Sigmoid colon (tissue), 4 donors: ENCODE measurements around the gene CSTPP1.

Source experiments
- POLR2AphosphoS5 ChIP-seq, 4 donors: sonication (generic); formaldehyde crosslinking; IDR thresholded peaks; one replicate each; pipeline ENCODE4 v1.6.1; 2017; ENCODE audit warnings: antibody characterized with exemption in 4 of 4
- TF ChIP-seq, protein P1 (sequence below), 4 experiments: fragments of 450-650 bp in 3 of 4; fragments of 200-600 bp in 1 of 4; IDR thresholded peaks; one replicate each; pipeline ENCODE4 v1.5.1; 2016 to 2019; ENCODE audit warnings: antibody characterized with exemption in 4 of 4, mild to moderate bottlenecking in 3 of 4, moderate library complexity in 2 of 4

DNA sequence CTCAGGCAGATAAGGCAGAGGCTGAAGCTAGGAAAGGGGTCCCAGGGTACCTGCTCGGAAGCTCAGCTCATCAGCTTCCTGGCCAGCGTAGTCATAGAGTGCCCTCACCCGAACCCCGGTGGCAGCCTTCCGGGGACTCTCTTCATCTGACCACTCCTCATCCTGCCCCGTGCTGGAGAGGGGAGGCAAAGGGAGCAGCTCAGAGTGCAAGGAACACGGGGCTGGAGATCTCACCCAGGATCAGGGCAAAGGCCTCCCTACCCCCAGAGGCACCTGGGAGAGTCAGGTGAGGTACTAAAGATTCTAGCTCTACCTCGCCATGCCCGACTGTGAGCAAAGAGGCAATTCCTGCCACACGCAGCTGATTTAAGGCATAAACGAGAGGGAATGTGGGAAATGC is 241.8 kb downstream of the CSTPP1 start:
- TF ChIP-seq, protein P1, sequence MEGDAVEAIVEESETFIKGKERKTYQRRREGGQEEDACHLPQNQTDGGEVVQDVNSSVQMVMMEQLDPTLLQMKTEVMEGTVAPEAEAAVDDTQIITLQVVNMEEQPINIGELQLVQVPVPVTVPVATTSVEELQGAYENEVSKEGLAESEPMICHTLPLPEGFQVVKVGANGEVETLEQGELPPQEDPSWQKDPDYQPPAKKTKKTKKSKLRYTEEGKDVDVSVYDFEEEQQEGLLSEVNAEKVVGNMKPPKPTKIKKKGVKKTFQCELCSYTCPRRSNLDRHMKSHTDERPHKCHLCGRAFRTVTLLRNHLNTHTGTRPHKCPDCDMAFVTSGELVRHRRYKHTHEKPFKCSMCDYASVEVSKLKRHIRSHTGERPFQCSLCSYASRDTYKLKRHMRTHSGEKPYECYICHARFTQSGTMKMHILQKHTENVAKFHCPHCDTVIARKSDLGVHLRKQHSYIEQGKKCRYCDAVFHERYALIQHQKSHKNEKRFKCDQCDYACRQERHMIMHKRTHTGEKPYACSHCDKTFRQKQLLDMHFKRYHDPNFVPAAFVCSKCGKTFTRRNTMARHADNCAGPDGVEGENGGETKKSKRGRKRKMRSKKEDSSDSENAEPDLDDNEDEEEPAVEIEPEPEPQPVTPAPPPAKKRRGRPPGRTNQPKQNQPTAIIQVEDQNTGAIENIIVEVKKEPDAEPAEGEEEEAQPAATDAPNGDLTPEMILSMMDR (IDR thresholded peaks at IDR 0.05) = no peak
- TF ChIP-seq POLR2AphosphoS5 (IDR thresholded peaks at IDR 0.05) = no peak
